Neural cell (in vitro differentiated cells): ENCODE results near the gene C1QB. TPM values are rescaled to one million over a fixed set of nuclear protein-coding genes. Genes with fewer than 3 reads are reported as not detected.

ENCODE experiments used
- H2AFZ ChIP-seq: fragments of 200-600, 300-800 bp; sonication (generic), shearing (Covaris generic); 2 replicates; pipeline ENCODE4 v1.6.0; 2014; ENCODE audit warnings: low read depth, mild to moderate bottlenecking, antibody characterized with exemption, low read length, moderate library complexity
- H3F3A ChIP-seq: fragments of 200-600 bp; shearing (Covaris generic); 2 replicates; pipeline ENCODE4 v1.6.1; 2016; ENCODE audit warnings: mild to moderate bottlenecking, moderate library complexity, mixed read lengths, antibody characterized with exemption, low read length; ENCODE audit not compliant: insufficient read depth, poor library complexity, severe bottlenecking
- H3K27ac ChIP-seq: fragments of 200-600, 300-800 bp; sonication (generic), shearing (Covaris generic); 2 replicates; pipeline ENCODE4 v1.5.1; 2014; ENCODE audit warnings: mild to moderate bottlenecking, low read length, moderate library complexity
- H3K27me3 ChIP-seq: fragments of 300-800, 200-600 bp; sonication (generic), shearing (Covaris generic); 2 replicates; pipeline ENCODE4 v1.6.0; 2014; ENCODE audit warnings: mild to moderate bottlenecking, low read depth, low read length, moderate library complexity; ENCODE audit not compliant: insufficient read depth
- H3K36me3 ChIP-seq: fragments of 300-800, 200-600 bp; sonication (generic), shearing (Covaris generic); 2 replicates; pipeline ENCODE4 v1.5.1; 2014; ENCODE audit warnings: mild to moderate bottlenecking, antibody characterized with exemption, low read length, moderate library complexity; ENCODE audit not compliant: insufficient read depth
- H3K4me2 ChIP-seq: fragments of 300-800, 200-600 bp; sonication (generic), shearing (Covaris generic); 2 replicates; pipeline ENCODE4 v1.6.0; 2014; ENCODE audit warnings: mild to moderate bottlenecking, low read length
- H3K4me3 ChIP-seq: fragments of 300-800, 200-600 bp; sonication (generic), shearing (Covaris generic); 2 replicates; pipeline ENCODE4 v1.5.1; 2014; ENCODE audit warnings: mild to moderate bottlenecking, low read length, moderate library complexity
- H3K79me2 ChIP-seq: fragments of 200-600 bp; shearing (Covaris generic); replicated peaks from 2 replicates; pipeline ENCODE4 v1.6.0; 2014; ENCODE audit warnings: mild to moderate bottlenecking, low read length, moderate library complexity; ENCODE audit not compliant: insufficient read depth
- H3K9ac ChIP-seq: fragments of 300-800, 200-600 bp; sonication (generic), shearing (Covaris generic); 2 replicates; pipeline ENCODE4 v1.6.1; 2016; ENCODE audit warnings: mild to moderate bottlenecking, low read length, mixed read lengths
- H3K9me2 ChIP-seq: fragments of 200-600 bp; shearing (Covaris generic); 2 replicates; pipeline ENCODE4 v1.6.1; 2016; ENCODE audit warnings: mild to moderate bottlenecking, low read length, mixed read lengths; ENCODE audit not compliant: insufficient read depth
- H3K9me3 ChIP-seq: fragments of 200-600, 300-800 bp; sonication (generic), shearing (Covaris generic); 2 replicates; pipeline ENCODE4 v1.6.1; 2016; ENCODE audit warnings: mild to moderate bottlenecking, mixed run types, low read length, moderate library complexity, mixed read lengths
- H4K20me1 ChIP-seq: fragments of 200-600 bp; shearing (Covaris generic); 2 replicates; pipeline ENCODE4 v1.6.1; 2016; ENCODE audit warnings: mild to moderate bottlenecking, mixed run types; ENCODE audit not compliant: insufficient read depth
- EP300 ChIP-seq: fragments of 450-650 bp; conservative IDR thresholded peaks from 2 replicates; pipeline ENCODE4 v1.6.1; 2014; ENCODE audit warnings: antibody characterized with exemption, mild to moderate bottlenecking, moderate library complexity; ENCODE audit not compliant: poor library complexity, severe bottlenecking
- EZH2 ChIP-seq: fragments of 200-600, 300-800 bp; shearing (Covaris generic), sonication (generic); IDR thresholded peaks from 2 replicates; pipeline ENCODE4 v1.6.1; 2014; ENCODE audit warnings: antibody characterized with exemption, low read length, borderline replicate concordance, mild to moderate bottlenecking; ENCODE audit not compliant: insufficient read depth, poor library complexity, severe bottlenecking
- MXI1 ChIP-seq: fragments of 450-650 bp; conservative IDR thresholded peaks from 2 replicates; pipeline ENCODE4 v1.6.1; 2014; ENCODE audit warnings: antibody characterized with exemption, mild to moderate bottlenecking; ENCODE audit not compliant: poor library complexity, severe bottlenecking
- POLR2AphosphoS5 ChIP-seq: IDR thresholded peaks from 2 replicates; pipeline ENCODE4 v1.6.1; 2012
- RAD21 ChIP-seq: fragments of 450-650 bp; conservative IDR thresholded peaks from 2 replicates; pipeline ENCODE4 v1.6.1; 2014; ENCODE audit warnings: antibody characterized with exemption, mild to moderate bottlenecking, moderate library complexity
- SMC3 ChIP-seq: fragments of 450-650 bp; conservative IDR thresholded peaks from 2 replicates; pipeline ENCODE4 v1.6.1; 2014; ENCODE audit warnings: antibody characterized with exemption, mild to moderate bottlenecking, moderate library complexity; ENCODE audit not compliant: poor library complexity
- TAF1 ChIP-seq: IDR thresholded peaks from 2 replicates; pipeline ENCODE4 v1.6.1; 2012; ENCODE audit warnings: low read depth
- polyA plus RNA-seq: library from polyadenylated mRNA; depleted of rRNA; stranded (reverse); fragments of >200 nt; gene quantifications from 2 replicates; pipeline ENCODE4 v1.2.3, GENCODE V29; 2014
- TF ChIP-seq, protein P1 (sequence below): fragments of 450-650 bp; IDR thresholded peaks from 2 replicates; pipeline ENCODE4 v1.5.1; 2014; ENCODE audit warnings: antibody characterized with exemption, mild to moderate bottlenecking, moderate library complexity; ENCODE audit not compliant: poor library complexity, severe bottlenecking
- TF ChIP-seq, protein P2 (sequence below): IDR thresholded peaks from 2 replicates; pipeline ENCODE4 v1.6.1; 2012; ENCODE audit warnings: borderline replicate concordance

Gene C1QB
- polyA plus RNA-seq, 1 donor from 2014 or later: not detected

DNA sequence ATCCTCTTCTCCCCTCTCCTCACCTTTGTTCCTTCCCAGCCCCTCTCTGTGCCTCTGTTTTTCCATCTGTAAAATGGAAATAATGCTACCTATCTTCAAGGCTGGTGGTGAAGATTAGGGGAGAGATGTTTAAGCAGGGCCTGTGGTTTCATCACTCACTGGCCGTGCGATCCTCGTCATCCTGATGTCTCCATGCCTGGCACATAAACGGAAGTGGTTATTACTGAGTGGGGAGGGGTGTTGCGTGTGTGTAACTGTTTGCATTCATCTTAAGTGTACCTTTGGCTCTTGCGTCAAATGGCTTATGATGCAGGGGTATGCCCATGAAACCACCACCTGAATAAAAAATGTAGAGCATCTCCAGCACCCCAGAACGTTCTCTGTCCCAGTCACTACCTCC lies 33.8 kb upstream of the C1QB start:
- H3K27me3 ChIP-seq: no peaks in the 10 kb centered on the region
- TF ChIP-seq EZH2 (no peak), POLR2AphosphoS5 (no peak), SMC3 (no peak), MXI1 (no peak)

DNA sequence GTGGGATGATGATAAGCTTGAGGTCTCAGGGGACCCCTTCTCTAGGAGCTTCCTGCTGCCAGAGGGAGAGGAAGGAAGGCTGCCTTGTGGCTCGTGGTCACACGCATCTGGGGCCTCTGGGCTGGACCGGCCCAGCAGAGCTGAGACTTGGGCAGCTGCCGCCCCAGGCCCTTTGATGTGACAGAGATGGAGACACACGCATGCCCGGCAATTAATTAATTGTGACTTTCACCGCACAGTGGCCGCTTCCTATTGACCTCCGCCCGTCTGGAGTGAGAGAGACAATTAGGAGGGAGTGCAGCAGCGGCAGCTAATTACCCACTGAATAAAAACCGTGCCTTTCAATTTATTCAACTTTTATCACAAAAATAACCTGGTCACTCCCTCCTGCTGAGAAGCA lies 33.2 kb upstream of the C1QB start:
- TF ChIP-seq POLR2AphosphoS5 (no peak), TAF1 (no peak), RAD21 (no peak), MXI1 (no peak), EZH2 (no peak), EP300 (no peak), SMC3 (no peak)
- TF ChIP-seq, protein P1, sequence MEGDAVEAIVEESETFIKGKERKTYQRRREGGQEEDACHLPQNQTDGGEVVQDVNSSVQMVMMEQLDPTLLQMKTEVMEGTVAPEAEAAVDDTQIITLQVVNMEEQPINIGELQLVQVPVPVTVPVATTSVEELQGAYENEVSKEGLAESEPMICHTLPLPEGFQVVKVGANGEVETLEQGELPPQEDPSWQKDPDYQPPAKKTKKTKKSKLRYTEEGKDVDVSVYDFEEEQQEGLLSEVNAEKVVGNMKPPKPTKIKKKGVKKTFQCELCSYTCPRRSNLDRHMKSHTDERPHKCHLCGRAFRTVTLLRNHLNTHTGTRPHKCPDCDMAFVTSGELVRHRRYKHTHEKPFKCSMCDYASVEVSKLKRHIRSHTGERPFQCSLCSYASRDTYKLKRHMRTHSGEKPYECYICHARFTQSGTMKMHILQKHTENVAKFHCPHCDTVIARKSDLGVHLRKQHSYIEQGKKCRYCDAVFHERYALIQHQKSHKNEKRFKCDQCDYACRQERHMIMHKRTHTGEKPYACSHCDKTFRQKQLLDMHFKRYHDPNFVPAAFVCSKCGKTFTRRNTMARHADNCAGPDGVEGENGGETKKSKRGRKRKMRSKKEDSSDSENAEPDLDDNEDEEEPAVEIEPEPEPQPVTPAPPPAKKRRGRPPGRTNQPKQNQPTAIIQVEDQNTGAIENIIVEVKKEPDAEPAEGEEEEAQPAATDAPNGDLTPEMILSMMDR: no peak
- TF ChIP-seq, protein P2, sequence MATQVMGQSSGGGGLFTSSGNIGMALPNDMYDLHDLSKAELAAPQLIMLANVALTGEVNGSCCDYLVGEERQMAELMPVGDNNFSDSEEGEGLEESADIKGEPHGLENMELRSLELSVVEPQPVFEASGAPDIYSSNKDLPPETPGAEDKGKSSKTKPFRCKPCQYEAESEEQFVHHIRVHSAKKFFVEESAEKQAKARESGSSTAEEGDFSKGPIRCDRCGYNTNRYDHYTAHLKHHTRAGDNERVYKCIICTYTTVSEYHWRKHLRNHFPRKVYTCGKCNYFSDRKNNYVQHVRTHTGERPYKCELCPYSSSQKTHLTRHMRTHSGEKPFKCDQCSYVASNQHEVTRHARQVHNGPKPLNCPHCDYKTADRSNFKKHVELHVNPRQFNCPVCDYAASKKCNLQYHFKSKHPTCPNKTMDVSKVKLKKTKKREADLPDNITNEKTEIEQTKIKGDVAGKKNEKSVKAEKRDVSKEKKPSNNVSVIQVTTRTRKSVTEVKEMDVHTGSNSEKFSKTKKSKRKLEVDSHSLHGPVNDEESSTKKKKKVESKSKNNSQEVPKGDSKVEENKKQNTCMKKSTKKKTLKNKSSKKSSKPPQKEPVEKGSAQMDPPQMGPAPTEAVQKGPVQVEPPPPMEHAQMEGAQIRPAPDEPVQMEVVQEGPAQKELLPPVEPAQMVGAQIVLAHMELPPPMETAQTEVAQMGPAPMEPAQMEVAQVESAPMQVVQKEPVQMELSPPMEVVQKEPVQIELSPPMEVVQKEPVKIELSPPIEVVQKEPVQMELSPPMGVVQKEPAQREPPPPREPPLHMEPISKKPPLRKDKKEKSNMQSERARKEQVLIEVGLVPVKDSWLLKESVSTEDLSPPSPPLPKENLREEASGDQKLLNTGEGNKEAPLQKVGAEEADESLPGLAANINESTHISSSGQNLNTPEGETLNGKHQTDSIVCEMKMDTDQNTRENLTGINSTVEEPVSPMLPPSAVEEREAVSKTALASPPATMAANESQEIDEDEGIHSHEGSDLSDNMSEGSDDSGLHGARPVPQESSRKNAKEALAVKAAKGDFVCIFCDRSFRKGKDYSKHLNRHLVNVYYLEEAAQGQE: no peak
- H3F3A ChIP-seq: no peaks in the 10 kb centered on the region
- H2AFZ ChIP-seq: no peak overlapping the region
- no peaks in the 10 kb centered on the region for H4K20me1 ChIP-seq
- H3K9me2 ChIP-seq: no peaks in the 10 kb centered on the region
- no peak overlapping the region for H3K27ac ChIP-seq
- H3K4me2 ChIP-seq: no peak overlapping the region
- no peaks in the 10 kb centered on the region for H3K79me2 ChIP-seq
- H3K9ac ChIP-seq: no peak overlapping the region
- no peaks in the 10 kb centered on the region for H3K27me3 ChIP-seq
- H3K4me3 ChIP-seq: no peak overlapping the region
- H3K9me3 ChIP-seq: no peaks in the 10 kb centered on the region
- no peaks in the 10 kb centered on the region for H3K36me3 ChIP-seq

More for the DNA sequence above, 33.8 kb upstream of the C1QB start:
- H3K79me2 ChIP-seq: no peaks in the 10 kb centered on the region
- no peak overlapping the region for H3K9ac ChIP-seq
- no peak overlapping the region for H3K4me2 ChIP-seq
- H3K27ac ChIP-seq: no peak overlapping the region
- H3K9me3 ChIP-seq: no peaks in the 10 kb centered on the region
- no peaks in the 10 kb centered on the region for H3F3A ChIP-seq
- H4K20me1 ChIP-seq: no peaks in the 10 kb centered on the region
- no peaks in the 10 kb centered on the region for H3K36me3 ChIP-seq
- no peaks in the 10 kb centered on the region for H3K9me2 ChIP-seq
- H2AFZ ChIP-seq: no peak overlapping the region
- no peak overlapping the region for H3K4me3 ChIP-seq

DNA sequence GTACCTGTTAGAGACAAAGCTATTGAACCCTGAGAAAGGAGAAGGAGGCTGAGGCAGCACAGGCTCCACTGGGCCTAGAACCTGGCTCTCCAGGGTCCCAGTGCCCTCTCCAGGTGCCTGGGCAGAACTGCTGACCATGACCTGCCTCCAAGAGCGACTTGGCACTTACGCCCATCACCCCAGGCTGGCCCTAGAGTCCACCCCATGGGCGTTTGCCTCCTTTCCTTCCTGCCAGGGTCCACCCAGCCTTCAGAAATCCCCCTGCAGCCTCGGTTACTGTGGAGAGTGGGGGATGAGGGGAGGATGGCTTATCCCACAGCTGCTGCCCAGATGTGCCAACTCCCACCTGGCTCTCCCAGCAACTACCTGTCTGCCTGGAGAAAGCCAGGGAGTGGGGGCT lies 31.3 kb upstream of the C1QB start:
- Histone ChIP-seq H3K27me3 (no peaks in the 10 kb centered on the region), H3K27ac (no peak overlapping the region), H3K9me3 (no peaks in the 10 kb centered on the region), H3K9me2 (no peaks in the 10 kb centered on the region), H3K4me3 (no peak overlapping the region), H3K9ac (no peak overlapping the region), H3K79me2 (no peaks in the 10 kb centered on the region), H3F3A (no peaks in the 10 kb centered on the region), H2AFZ (no peak overlapping the region), H3K4me2 (no peak overlapping the region), H3K36me3 (no peaks in the 10 kb centered on the region), H4K20me1 (no peaks in the 10 kb centered on the region)
- no peak for TF ChIP-seq MXI1
